DND-41 (cell line): ENCODE results near the gene SLC39A5.
"Not testable (repeated sequence)": the region's sequence is repeated elsewhere in the genome, so short reads cannot be mapped to it uniquely, and the experiment has no call there.

ENCODE experiments used
- ATAC-seq: fragments of 200-7000 bp; cut with Tn5 transposase; 3 replicates; pipeline ENCODE4 v1.9.1; 2021; ENCODE audit warnings: low read depth; ENCODE audit not compliant: insufficient read depth
- DNase-seq: peaks from one replicate; pipeline ENCODE4 v3.0.0-alpha.2; 2020
- H2AFZ ChIP-seq: 2 replicates; pipeline ENCODE4 v1.6.0; 2012; ENCODE audit warnings: low read depth, low read length
- H3K27ac ChIP-seq: 2 replicates; pipeline ENCODE4 v1.5.1; 2012; ENCODE audit warnings: low read length, inconsistent platforms
- H3K27me3 ChIP-seq: fragments of 200-600 bp; sonication (generic); 2 replicates; pipeline ENCODE4 v1.6.0; 2012; ENCODE audit warnings: low read length, mild to moderate bottlenecking, inconsistent platforms; ENCODE audit not compliant: insufficient read depth, poor library complexity
- H3K36me3 ChIP-seq: 2 replicates; pipeline ENCODE4 v1.5.1; 2012; ENCODE audit warnings: low read length, inconsistent platforms; ENCODE audit not compliant: insufficient read depth
- H3K4me1 ChIP-seq: 2 replicates; pipeline ENCODE4 v1.5.1; 2012; ENCODE audit warnings: mild to moderate bottlenecking, low read length; ENCODE audit not compliant: insufficient read depth
- H3K4me2 ChIP-seq: 2 replicates; pipeline ENCODE4 v1.6.0; 2012; ENCODE audit warnings: mild to moderate bottlenecking, moderate library complexity, low read length, inconsistent platforms; ENCODE audit not compliant: insufficient read depth
- H3K4me3 ChIP-seq, 2 experiments: fragments of 200-600 bp in 1 of 2; shearing (Covaris generic) in 1 of 2; 2 replicates each; pipeline ENCODE4 v1.5.1; 2012 to 2016; ENCODE audit warnings: inconsistent platforms in 2 of 2, low read length in 2 of 2, mild to moderate bottlenecking in 2 of 2, low read depth in 1 of 2, moderate library complexity in 1 of 2
- H3K79me2 ChIP-seq: 2 replicates; pipeline ENCODE4 v1.6.0; 2012; ENCODE audit warnings: low read length, inconsistent platforms; ENCODE audit not compliant: insufficient read depth
- H3K9ac ChIP-seq: 2 replicates; pipeline ENCODE4 v1.6.0; 2012; ENCODE audit warnings: low read depth, mild to moderate bottlenecking, inconsistent platforms, low read length, moderate library complexity
- H3K9me3 ChIP-seq: 2 replicates; pipeline ENCODE4 v1.5.1; 2012; ENCODE audit warnings: low read length, moderate library complexity, mild to moderate bottlenecking, inconsistent platforms; ENCODE audit not compliant: insufficient read depth, severe bottlenecking
- H4K20me1 ChIP-seq: 2 replicates; pipeline ENCODE4 v1.6.0; 2012; ENCODE audit warnings: low read length; ENCODE audit not compliant: insufficient read depth
- CTCF ChIP-seq: IDR thresholded peaks from 2 replicates; pipeline ENCODE4 v1.5.1; 2012; ENCODE audit warnings: borderline replicate concordance, low read length, moderate library complexity, mild to moderate bottlenecking; ENCODE audit not compliant: poor library complexity, severe bottlenecking; ENCODE audit errors: extremely low read depth
- EZH2 ChIP-seq: IDR thresholded peaks from 3 replicates; pipeline ENCODE4 v1.6.1; 2012; ENCODE audit warnings: borderline replicate concordance, low read depth, mild to moderate bottlenecking, moderate library complexity, low read length, inconsistent platforms; ENCODE audit not compliant: severe bottlenecking

The SLC39A5 gene

GRCh38 chr12:56266693-56267442 is 37.0 kb downstream of the SLC39A5 start, which contains the start of gene COQ10A:
COQ10A (plus strand) TSS chr12:56266942; CDS start chr12:56267119, 177 bp downstream.
- Histone ChIP-seq H3K27ac (peak within 1 kb of the TSS; percentile 75), H2AFZ (peak within 1 kb of the TSS; percentile 95), H3K79me2 (no peaks in the 10 kb centered on the region), H3K36me3 (peaks cover 28% of the 10 kb centered on the region), H3K9me3 (no peaks in the 10 kb centered on the region), H3K4me1 (peaks cover 25% of the 10 kb centered on the region), H3K4me3 (peak within 1 kb of the TSS; percentile 31 to 71), H3K27me3 (no peaks in the 10 kb centered on the region), H4K20me1 (no peaks in the 10 kb centered on the region), H3K4me2 (peak within 1 kb of the TSS; percentile 99), H3K9ac (peak within 1 kb of the TSS; percentile 66)
- ATAC-seq (peak; percentile 91), DNase-seq (peak; percentile 90)
- TF ChIP-seq EZH2 (no peak), CTCF (peak; percentile 77)

GRCh38 chr12:56267443-56268071 is 37.7 kb downstream of the SLC39A5 start:
- Histone ChIP-seq H3K4me2 (peak overlapping the region; percentile 99), H3K9me3 (no peaks in the 10 kb centered on the region), H3K4me1 (peaks cover 25% of the 10 kb centered on the region), H3K79me2 (no peaks in the 10 kb centered on the region), H3K27ac (peak overlapping the region; percentile 75), H4K20me1 (no peaks in the 10 kb centered on the region), H3K9ac (peak overlapping the region; percentile 66), H3K27me3 (no peaks in the 10 kb centered on the region), H3K4me3 (peak overlapping the region; percentile 31 to 71; a peak in 3 of 4 replicates), H3K36me3 (peaks cover 32% of the 10 kb centered on the region), H2AFZ (peak overlapping the region; percentile 95)
- ATAC-seq (no peak), DNase-seq (no peak)
- TF ChIP-seq EZH2, result no peak

- DNase-seq, result no peak
These were observed 41.2 kb downstream of the SLC39A5 start for GRCh38 chr12:56271031-56271430.

GRCh38 chr12:56272468-56272867 is 42.6 kb downstream of the SLC39A5 start:
- not testable (repeated sequence) for H3K27me3 ChIP-seq, ATAC-seq, H3K4me3 ChIP-seq, H3K9ac ChIP-seq, H2AFZ ChIP-seq, H3K79me2 ChIP-seq, H3K4me2 ChIP-seq, H3K27ac ChIP-seq, H3K4me1 ChIP-seq, DNase-seq, H4K20me1 ChIP-seq, H3K9me3 ChIP-seq
- peaks cover 74% of the 10 kb centered on the region for H3K36me3 ChIP-seq

More at GRCh38 chr12:56271031-56271430, 41.2 kb downstream of the SLC39A5 start:
- no peak overlapping the region for H3K4me2 ChIP-seq
- H3K9me3 ChIP-seq, result no peaks in the 10 kb centered on the region
- no peaks in the 10 kb centered on the region for H3K79me2 ChIP-seq
- H3K4me3 ChIP-seq, result no peak overlapping the region
- no peaks in the 10 kb centered on the region for H4K20me1 ChIP-seq
- H2AFZ ChIP-seq, result no peak overlapping the region
- H3K27me3 ChIP-seq, result no peaks in the 10 kb centered on the region
- H3K36me3 ChIP-seq, result peaks cover 65% of the 10 kb centered on the region
- no peak for TF ChIP-seq EZH2
- peak; percentile 50 for TF ChIP-seq CTCF
- H3K9ac ChIP-seq, result no peak overlapping the region
- no peak for ATAC-seq
- H3K27ac ChIP-seq, result no peak overlapping the region
- H3K4me1 ChIP-seq, result peaks cover 18% of the 10 kb centered on the region
